ENCODE measurements around the gene TEKT3.

The TEKT3 gene

DNA sequence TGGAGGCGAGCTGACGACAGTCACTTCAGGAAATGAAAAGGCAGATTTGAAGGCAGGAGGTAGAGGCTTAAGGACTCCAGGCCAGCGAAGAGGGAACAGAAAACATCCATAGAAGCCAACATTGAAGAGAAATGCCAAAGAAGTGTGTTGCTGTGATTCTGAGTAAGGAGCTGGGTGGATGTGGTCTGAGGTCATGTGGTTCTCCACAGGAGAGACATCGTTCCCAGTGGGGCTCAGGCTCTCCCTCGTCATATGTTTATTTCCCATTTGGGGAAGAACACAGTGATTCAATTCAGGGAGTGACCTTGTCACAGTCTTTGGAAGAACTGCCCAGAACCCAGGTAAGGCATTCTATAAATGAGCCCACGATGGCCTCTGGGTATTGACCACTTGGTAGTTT, 69.7 kb downstream of the TEKT3 start:
- Histone ChIP-seq H3K9ac (ENCODE audit: low read depth, low read length) (no peak overlapping the region), H3K9me3 (replicated peaks; ENCODE audit: low read length) (no peaks in the 10 kb centered on the region), H3K4me3 (ENCODE audit: low read length) (no peak overlapping the region), H3K36me3 (ENCODE audit: insufficient read depth, low read length) (no peaks in the 10 kb centered on the region), H3K4me1 (ENCODE audit: control insufficient read depth, insufficient read depth, low read length) (peaks cover 21% of the 10 kb centered on the region), H3K4me2 (ENCODE audit: low read length) (no peak overlapping the region), H3K27me3 (ENCODE audit: control insufficient read depth, insufficient read depth, low read length) (peaks cover 27% of the 10 kb centered on the region)

DNA sequence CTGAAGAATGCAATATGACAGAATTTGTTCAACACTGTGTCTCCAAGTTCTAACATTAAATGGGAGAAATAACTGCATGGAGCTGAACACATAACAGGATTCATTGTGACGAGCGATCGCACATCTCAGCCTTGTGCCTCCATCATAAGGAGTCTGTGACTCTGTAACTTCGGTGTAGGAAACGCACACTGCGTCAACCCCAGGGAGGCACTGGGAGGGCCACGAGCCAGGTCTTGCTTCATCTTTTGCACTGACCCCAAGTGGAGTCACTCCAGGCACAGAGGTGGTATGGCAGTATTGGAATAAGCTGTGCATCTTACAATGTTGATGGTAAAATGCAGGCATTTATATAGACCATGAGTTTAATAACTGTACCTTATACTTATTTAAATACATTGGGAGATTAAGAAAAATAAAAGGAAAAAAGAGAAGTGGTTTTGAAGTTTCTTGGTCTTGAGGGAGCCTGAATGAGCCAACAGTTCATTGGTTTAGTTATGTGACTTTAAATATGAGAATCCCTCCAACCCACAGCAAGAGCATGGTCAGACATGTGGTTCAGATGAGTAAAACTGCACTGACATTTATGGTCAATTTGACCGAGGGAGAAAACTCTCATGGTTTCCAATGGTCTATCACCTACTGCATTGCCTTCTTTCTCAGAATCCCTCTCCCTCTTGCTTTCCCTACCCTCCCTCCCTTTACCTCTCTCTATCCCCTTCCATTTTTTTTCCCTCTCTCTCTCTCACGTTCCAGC, 70.6 kb downstream of the TEKT3 start:
- no peaks in the 10 kb centered on the region for H3K9me3 ChIP-seq (replicated peaks; ENCODE audit: low read length)
- H3K4me2 ChIP-seq (ENCODE audit: low read length) = peak overlapping the region; percentile 8
- no peaks in the 10 kb centered on the region for H3K36me3 ChIP-seq (ENCODE audit: insufficient read depth, low read length)
- no peak overlapping the region for H3K4me3 ChIP-seq (ENCODE audit: low read length)
- peaks cover 16% of the 10 kb centered on the region for H3K4me1 ChIP-seq (ENCODE audit: control insufficient read depth, insufficient read depth, low read length)
- H3K9ac ChIP-seq (ENCODE audit: low read depth, low read length) = no peak overlapping the region
- peaks cover 37% of the 10 kb centered on the region for H3K27me3 ChIP-seq (ENCODE audit: control insufficient read depth, insufficient read depth, low read length)

DNA sequence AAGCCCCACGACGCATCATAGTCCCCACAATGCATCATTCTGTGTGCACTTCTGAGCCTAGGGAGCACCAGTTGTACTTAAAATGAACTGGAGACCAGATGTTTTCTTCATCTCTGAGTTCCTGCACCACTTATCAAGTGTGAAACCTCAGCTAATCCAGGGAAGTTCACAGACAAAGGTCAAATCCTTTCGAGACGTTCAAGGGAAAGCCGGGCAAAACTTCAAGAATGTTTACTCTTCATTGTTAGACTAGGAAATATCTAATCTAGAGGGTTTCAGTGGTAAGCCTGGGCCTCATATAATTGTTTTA, 71.7 kb downstream of the TEKT3 start:
- Histone ChIP-seq H3K27me3 (ENCODE audit: control insufficient read depth, insufficient read depth, low read length) (peaks cover 47% of the 10 kb centered on the region), H3K36me3 (ENCODE audit: insufficient read depth, low read length) (no peaks in the 10 kb centered on the region), H3K4me3 (ENCODE audit: low read length) (no peak overlapping the region), H3K9ac (ENCODE audit: low read depth, low read length) (no peak overlapping the region), H3K4me1 (ENCODE audit: control insufficient read depth, insufficient read depth, low read length) (peaks cover 16% of the 10 kb centered on the region), H3K4me2 (ENCODE audit: low read length) (no peak overlapping the region), H3K9me3 (replicated peaks; ENCODE audit: low read length) (no peaks in the 10 kb centered on the region)

DNA sequence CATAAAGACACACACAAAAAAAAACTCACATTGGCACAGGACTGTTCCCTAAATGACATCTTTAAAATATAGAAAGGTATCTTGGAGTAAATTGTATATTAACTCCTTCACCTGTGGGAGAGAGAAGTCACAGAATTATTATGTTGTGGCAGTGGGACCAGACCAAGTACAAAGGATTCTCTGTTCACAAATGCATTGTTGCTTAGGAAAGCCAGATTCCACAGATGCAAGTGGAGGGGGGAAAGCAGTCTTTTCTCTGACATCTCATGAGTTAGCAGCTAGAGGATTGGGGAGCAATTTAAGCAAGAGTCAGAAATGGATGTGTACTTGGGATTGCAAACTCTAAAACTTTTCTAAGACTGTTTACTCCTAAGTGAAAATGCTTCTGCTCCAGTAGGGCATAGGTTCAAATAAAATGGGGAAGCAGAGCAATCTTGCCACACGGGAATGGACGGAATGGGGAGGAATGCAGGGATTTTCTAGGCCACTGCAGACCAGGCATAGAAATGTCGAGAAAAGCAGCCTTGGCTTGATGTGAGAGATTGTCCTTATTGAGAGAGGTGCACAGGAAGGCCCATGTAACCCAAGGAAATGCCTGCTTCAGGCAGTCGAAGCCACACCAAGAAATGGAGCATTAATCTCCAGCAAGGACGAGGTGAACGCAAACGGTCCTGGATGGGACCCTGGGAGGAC, 72.2 kb downstream of the TEKT3 start:
- Histone ChIP-seq H3K4me2 (ENCODE audit: low read length) (no peak overlapping the region), H3K27me3 (ENCODE audit: control insufficient read depth, insufficient read depth, low read length) (peaks cover 50% of the 10 kb centered on the region), H3K36me3 (ENCODE audit: insufficient read depth, low read length) (no peaks in the 10 kb centered on the region), H3K4me3 (ENCODE audit: low read length) (no peak overlapping the region), H3K4me1 (ENCODE audit: control insufficient read depth, insufficient read depth, low read length) (peaks cover 16% of the 10 kb centered on the region), H3K9me3 (replicated peaks; ENCODE audit: low read length) (no peaks in the 10 kb centered on the region), H3K9ac (ENCODE audit: low read depth, low read length) (no peak overlapping the region)

DNA sequence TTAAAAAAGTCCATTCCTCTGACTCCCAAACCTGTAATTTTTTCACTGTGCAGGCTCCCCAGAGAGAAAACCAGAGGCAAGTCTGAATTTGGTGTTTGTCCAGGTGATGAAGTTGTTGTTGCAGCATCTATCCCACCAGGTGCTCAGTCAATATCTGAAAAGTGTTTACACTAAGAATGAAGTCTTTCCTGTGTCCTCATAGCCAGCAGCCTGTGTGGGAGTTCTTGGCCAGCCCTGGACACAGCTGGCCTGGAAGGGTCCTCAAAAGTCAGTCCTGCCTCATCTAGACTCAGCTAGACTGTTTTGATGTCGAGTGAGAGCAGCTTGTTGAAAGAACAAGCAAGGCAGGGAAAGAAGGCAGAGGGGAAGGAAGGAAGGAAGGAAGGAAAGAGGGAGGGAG, 72.9 kb downstream of the TEKT3 start:
- Histone ChIP-seq H3K27me3 (ENCODE audit: control insufficient read depth, insufficient read depth, low read length) (peaks cover 50% of the 10 kb centered on the region), H3K9ac (ENCODE audit: low read depth, low read length) (no peak overlapping the region), H3K4me3 (ENCODE audit: low read length) (no peak overlapping the region), H3K4me2 (ENCODE audit: low read length) (no peak overlapping the region), H3K4me1 (ENCODE audit: control insufficient read depth, insufficient read depth, low read length) (peaks cover 17% of the 10 kb centered on the region), H3K36me3 (ENCODE audit: insufficient read depth, low read length) (no peaks in the 10 kb centered on the region), H3K9me3 (replicated peaks; ENCODE audit: low read length) (no peaks in the 10 kb centered on the region)

DNA sequence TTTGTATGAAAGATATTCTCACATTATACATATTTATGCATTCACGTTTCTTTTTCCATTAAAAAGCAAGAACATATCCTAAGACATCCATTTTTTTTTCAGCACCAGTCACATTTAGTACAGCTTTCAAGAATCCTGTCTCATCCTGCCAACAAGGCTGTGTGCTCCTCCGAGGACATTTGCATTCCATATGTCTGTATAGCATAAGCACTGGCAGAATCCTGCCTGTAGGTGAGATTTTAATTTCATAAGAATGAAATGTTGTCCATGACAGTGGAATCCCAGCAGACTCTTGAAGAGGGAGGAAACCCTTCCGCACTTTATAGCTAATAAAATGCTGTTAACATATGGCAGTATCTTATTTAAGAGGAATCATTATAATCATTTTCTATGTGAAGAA, 73.4 kb downstream of the TEKT3 start:
- Histone ChIP-seq H3K36me3 (ENCODE audit: insufficient read depth, low read length) (no peaks in the 10 kb centered on the region), H3K27me3 (ENCODE audit: control insufficient read depth, insufficient read depth, low read length) (peaks cover 50% of the 10 kb centered on the region)

DNA sequence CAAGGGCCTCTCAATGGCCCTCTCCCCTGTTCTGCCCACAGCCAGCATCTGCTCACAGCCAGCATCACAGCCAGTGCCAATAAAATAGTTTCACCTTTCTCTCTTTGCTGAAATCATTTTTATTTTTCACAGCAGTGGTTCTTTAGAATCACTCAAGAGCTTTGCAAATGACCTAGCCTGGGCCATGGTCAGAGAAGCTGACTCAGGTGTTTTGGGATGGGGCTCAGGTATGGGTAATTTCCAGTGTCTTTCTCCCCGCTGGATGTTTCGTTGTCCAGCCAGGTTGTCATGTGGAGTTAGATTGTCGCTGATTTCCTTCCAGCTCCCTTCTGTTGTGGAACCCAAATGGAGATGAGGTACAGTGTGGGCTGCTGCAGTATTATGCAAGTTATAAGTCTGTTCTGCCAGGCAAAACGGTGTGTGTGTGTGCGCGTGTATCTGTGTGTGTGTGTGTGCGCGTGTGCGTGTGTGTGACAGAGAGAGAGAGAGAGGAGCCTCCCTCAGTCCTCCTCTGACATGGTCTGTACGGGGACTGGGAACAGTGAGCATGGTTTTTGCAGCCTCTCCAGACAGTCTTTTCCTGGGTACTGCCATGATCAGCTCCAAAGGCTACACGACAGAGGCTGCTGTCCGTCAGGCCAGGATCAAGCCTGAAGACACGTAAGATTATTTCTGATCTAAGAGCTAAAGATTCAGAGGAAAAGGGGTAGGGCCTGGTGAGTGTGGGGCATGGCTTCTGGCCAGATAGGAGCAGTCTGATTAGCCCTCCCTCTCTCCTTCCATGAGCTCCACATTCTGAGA, 74.9 kb downstream of the TEKT3 start:
- Histone ChIP-seq H3K36me3 (ENCODE audit: insufficient read depth, low read length) (no peaks in the 10 kb centered on the region), H3K4me1 (ENCODE audit: control insufficient read depth, insufficient read depth, low read length) (peaks cover 12% of the 10 kb centered on the region), H3K4me3 (ENCODE audit: low read length) (no peak overlapping the region), H3K4me2 (ENCODE audit: low read length) (no peak overlapping the region), H3K9ac (ENCODE audit: low read depth, low read length) (no peak overlapping the region), H3K27me3 (ENCODE audit: control insufficient read depth, insufficient read depth, low read length) (peaks cover 50% of the 10 kb centered on the region), H3K9me3 (replicated peaks; ENCODE audit: low read length) (no peaks in the 10 kb centered on the region)

More for the DNA sequence above, 73.4 kb downstream of the TEKT3 start:
- no peaks in the 10 kb centered on the region for H3K9me3 ChIP-seq (replicated peaks; ENCODE audit: low read length)
- H3K4me2 ChIP-seq (ENCODE audit: low read length) = no peak overlapping the region
- H3K4me3 ChIP-seq (ENCODE audit: low read length) = no peak overlapping the region
- peaks cover 19% of the 10 kb centered on the region for H3K4me1 ChIP-seq (ENCODE audit: control insufficient read depth, insufficient read depth, low read length)
- no peak overlapping the region for H3K9ac ChIP-seq (ENCODE audit: low read depth, low read length)

DNA sequence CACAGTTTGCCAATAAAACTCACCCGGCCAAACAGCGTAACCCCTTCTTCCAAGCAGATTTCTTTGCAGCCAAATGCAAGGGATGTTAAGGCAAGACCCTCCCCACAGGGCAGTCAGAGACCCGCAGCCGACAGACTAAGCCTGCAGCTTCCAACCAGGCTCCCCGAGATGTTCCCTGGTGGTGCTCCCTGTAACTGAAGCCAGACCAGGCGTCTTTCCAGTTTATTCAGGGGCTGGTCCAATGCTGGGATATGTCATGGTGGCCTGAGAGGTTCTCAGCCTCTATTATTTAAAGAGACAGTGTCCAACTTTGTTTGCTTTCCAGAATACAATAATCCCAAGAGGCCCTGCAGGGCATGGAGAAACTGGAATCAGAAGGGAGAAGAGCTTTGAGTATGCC, 76.3 kb downstream of the TEKT3 start, which contains the start of gene PMP22:
PMP22 (minus strand) TSS at position 196 of the 400 bp plus-strand sequence. CDS start 4,599 bp downstream, outside the sequence.
- peaks cover 13% of the 10 kb centered on the region for H3K4me1 ChIP-seq (ENCODE audit: control insufficient read depth, insufficient read depth, low read length)
- no peaks in the 10 kb centered on the region for H3K36me3 ChIP-seq (ENCODE audit: insufficient read depth, low read length)
- no peak within 1 kb of the TSS for H3K4me2 ChIP-seq (ENCODE audit: low read length)
- H3K4me3 ChIP-seq (ENCODE audit: low read length) = no peak within 1 kb of the TSS
- H3K9me3 ChIP-seq (replicated peaks; ENCODE audit: low read length) = no peaks in the 10 kb centered on the region
- no peak within 1 kb of the TSS for H3K9ac ChIP-seq (ENCODE audit: low read depth, low read length)
- peaks cover 50% of the 10 kb centered on the region for H3K27me3 ChIP-seq (ENCODE audit: control insufficient read depth, insufficient read depth, low read length)

DNA sequence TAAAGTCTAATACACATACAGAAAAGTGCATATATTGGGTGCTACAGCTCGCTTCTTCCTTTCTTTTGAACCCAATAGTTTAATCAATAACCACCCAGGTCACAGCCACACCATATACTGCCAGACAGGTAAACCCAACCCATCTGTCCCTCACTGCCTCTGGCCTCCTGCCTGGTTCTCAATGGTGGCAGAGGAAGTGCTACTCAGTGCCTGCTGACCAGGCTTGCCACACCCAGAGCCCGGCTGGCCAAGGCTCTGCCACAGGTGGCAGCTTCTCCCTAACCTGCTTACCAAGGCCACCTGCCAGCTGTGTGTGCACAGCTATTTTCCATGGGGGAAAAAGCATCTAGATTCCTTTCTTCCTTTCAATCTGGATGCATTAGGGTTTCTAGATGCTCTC, 76.9 kb downstream of the TEKT3 start:
- Histone ChIP-seq H3K36me3 (ENCODE audit: insufficient read depth, low read length) (no peaks in the 10 kb centered on the region), H3K4me1 (ENCODE audit: control insufficient read depth, insufficient read depth, low read length) (peaks cover 17% of the 10 kb centered on the region), H3K27me3 (ENCODE audit: control insufficient read depth, insufficient read depth, low read length) (peaks cover 50% of the 10 kb centered on the region), H3K4me2 (ENCODE audit: low read length) (no peak overlapping the region), H3K9ac (ENCODE audit: low read depth, low read length) (no peak overlapping the region), H3K9me3 (replicated peaks; ENCODE audit: low read length) (no peaks in the 10 kb centered on the region), H3K4me3 (ENCODE audit: low read length) (no peak overlapping the region)

DNA sequence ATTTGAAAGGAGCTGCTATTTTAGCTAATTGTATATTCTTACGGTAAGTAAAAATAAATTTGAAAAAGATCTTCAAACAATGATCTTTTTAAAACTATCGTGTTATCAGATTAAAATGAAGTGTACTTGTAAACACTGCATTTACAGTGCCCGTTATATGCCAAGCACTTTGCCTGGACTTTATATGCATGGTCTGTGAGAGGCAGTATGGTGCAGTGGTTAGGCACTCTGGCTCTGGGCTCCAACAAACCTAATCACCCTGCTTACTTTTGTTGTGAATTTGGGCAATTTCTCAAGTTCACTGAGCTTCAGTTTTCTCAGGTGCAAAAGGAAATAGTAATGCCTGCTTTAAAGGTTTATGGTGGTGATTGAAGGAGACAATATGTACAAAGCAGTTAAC, 77.7 kb downstream of the TEKT3 start:
- Histone ChIP-seq H3K9me3 (replicated peaks; ENCODE audit: low read length) (no peaks in the 10 kb centered on the region), H3K36me3 (ENCODE audit: insufficient read depth, low read length) (peaks cover 7% of the 10 kb centered on the region), H3K4me2 (ENCODE audit: low read length) (peak overlapping the region; percentile 95), H3K9ac (ENCODE audit: low read depth, low read length) (peak overlapping the region; percentile 93), H3K4me1 (ENCODE audit: control insufficient read depth, insufficient read depth, low read length) (peaks cover 25% of the 10 kb centered on the region), H3K27me3 (ENCODE audit: control insufficient read depth, insufficient read depth, low read length) (peaks cover 42% of the 10 kb centered on the region), H3K4me3 (ENCODE audit: low read length) (peak overlapping the region; percentile 86)

DNA sequence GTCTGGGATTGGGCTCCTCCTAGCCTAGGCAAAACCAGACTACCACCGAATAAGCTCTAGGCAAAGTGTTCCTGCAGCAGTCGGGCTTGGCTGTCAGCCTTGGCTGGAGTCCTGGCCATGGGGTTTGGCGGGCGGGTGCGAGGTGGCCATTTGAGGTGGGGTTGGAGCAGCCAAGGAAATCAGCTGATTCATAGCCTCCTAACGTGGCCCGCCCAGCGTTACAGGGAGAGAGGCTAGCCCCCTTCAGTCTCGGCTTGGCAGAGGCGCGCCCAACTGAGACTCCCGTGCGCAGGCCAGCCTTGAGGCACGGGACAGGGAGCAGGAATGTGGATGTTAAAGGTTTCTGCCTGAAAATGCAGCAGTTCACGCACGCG, 78.2 kb downstream of the TEKT3 start:
- no peaks in the 10 kb centered on the region for H3K9me3 ChIP-seq (replicated peaks; ENCODE audit: low read length)
- H3K4me2 ChIP-seq (ENCODE audit: low read length) = peak overlapping the region; percentile 95
- peak overlapping the region; percentile 93 for H3K9ac ChIP-seq (ENCODE audit: low read depth, low read length)
- H3K4me3 ChIP-seq (ENCODE audit: low read length) = peak overlapping the region; percentile 86
- peaks cover 26% of the 10 kb centered on the region for H3K4me1 ChIP-seq (ENCODE audit: control insufficient read depth, insufficient read depth, low read length)
- peaks cover 11% of the 10 kb centered on the region for H3K36me3 ChIP-seq (ENCODE audit: insufficient read depth, low read length)
- H3K27me3 ChIP-seq (ENCODE audit: control insufficient read depth, insufficient read depth, low read length) = peaks cover 37% of the 10 kb centered on the region
